ENCODE measurements around the gene ASL. TPM values are rescaled to one million over a fixed set of nuclear protein-coding genes. Genes with fewer than 3 reads are reported as not detected.

ASL gene
- polyA plus RNA-seq, 3 donors, result 29.7 to 51.6 (median 35.9) TPM

- WGBS (ENCODE audit: insufficient coverage), result 96% methylated on average over 3 of the region's 3 CpGs
- no peak overlapping the region for H3K4me2 ChIP-seq (replicated peaks; ENCODE audit: extremely low read depth, low read length, poor library complexity, severe bottlenecking)
- peaks cover 52% of the 10 kb centered on the region for H4K20me1 ChIP-seq (ENCODE audit: insufficient read depth, low read length)
- no peak for DNase-seq
- no peak for TF ChIP-seq CTCF (IDR thresholded peaks at IDR 0.05)
- H3K4me3 ChIP-seq (replicated peaks in 1 of 3; ENCODE audit: low read depth in 2 of 3, low read length in 3 of 3), result no peak overlapping the region
- Mint-ChIP-seq H3K4me1 (no peaks in the 10 kb centered on the region), H3K27ac (peak overlapping the region in 3 of 7 donors; percentile 15 to 46 (median 43)), H3K9me3 (no peaks in the 10 kb centered on the region), H3K4me3 (no peak overlapping the region), H3K36me3 (peaks cover 82 to 97% of the 10 kb centered on the region in 2 donors), H3K27me3 (ENCODE audit: low read depth in 3 of 3) (no peaks in the 10 kb centered on the region)
- intact Hi-C loops (cut with micrococcal nuclease), result no loop called here
- H3K36me3 ChIP-seq (replicated peaks in 1 of 2; ENCODE audit: control insufficient read depth in 1 of 2, insufficient read depth in 2 of 2, low read length in 2 of 2), result peaks cover 83 to 96% of the 10 kb centered on the region in 2 donors
- peaks cover 26% of the 10 kb centered on the region for H3K79me2 ChIP-seq (ENCODE audit: insufficient read depth, low read length)
- H3K9ac ChIP-seq (ENCODE audit: insufficient read depth, low read length, poor library complexity, severe bottlenecking), result no peak overlapping the region
- no peaks in the 10 kb centered on the region for H3K9me3 ChIP-seq (replicated peaks in 1 of 2; ENCODE audit: control insufficient read depth in 1 of 2, insufficient read depth in 1 of 2, low read length in 2 of 2)
- H3K27me3 ChIP-seq (ENCODE audit: control insufficient read depth in 2 of 2, insufficient read depth in 2 of 2, low read length in 2 of 2), result no peaks in the 10 kb centered on the region
- H3K4me1 ChIP-seq (ENCODE audit: control insufficient read depth in 1 of 2, insufficient read depth in 2 of 2, low read length in 2 of 2), result no peaks in the 10 kb centered on the region
- H3K27ac ChIP-seq (ENCODE audit: low read depth in 1 of 2, low read length in 2 of 2), result no peak overlapping the region
- H2AFZ ChIP-seq (ENCODE audit: insufficient read depth, low read depth, low read length, poor library complexity, severe bottlenecking), result no peak overlapping the region
Observed at GRCh38 chr7:66142334-66142733, 66.7 kb downstream of the ASL start.

- Mint-ChIP-seq H3K36me3 (peaks cover 76 to 98% of the 10 kb centered on the region in 2 donors), H3K27ac (peak overlapping the region in 2 of 7 donors; percentile 31 to 33), H3K4me3 (no peak overlapping the region), H3K27me3 (ENCODE audit: low read depth in 3 of 3) (no peaks in the 10 kb centered on the region), H3K9me3 (no peaks in the 10 kb centered on the region), H3K4me1 (no peaks in the 10 kb centered on the region)
- no peaks in the 10 kb centered on the region for H3K27me3 ChIP-seq (ENCODE audit: control insufficient read depth in 2 of 2, insufficient read depth in 2 of 2, low read length in 2 of 2)
- DNase-seq, result no peak
- no peak overlapping the region for H3K9ac ChIP-seq (ENCODE audit: insufficient read depth, low read length, poor library complexity, severe bottlenecking)
- peaks cover 81 to 96% of the 10 kb centered on the region in 2 donors for H3K36me3 ChIP-seq (replicated peaks in 1 of 2; ENCODE audit: control insufficient read depth in 1 of 2, insufficient read depth in 2 of 2, low read length in 2 of 2)
- peaks cover 49% of the 10 kb centered on the region for H4K20me1 ChIP-seq (ENCODE audit: insufficient read depth, low read length)
- no peak overlapping the region for H2AFZ ChIP-seq (ENCODE audit: insufficient read depth, low read depth, low read length, poor library complexity, severe bottlenecking)
- H3K9me3 ChIP-seq (replicated peaks in 1 of 2; ENCODE audit: control insufficient read depth in 1 of 2, insufficient read depth in 1 of 2, low read length in 2 of 2), result no peaks in the 10 kb centered on the region
- no peak for TF ChIP-seq CTCF (IDR thresholded peaks at IDR 0.05)
- peak overlapping the region in 1 of 2 donors; percentile 26 for H3K27ac ChIP-seq (ENCODE audit: low read depth in 1 of 2, low read length in 2 of 2)
- H3K4me1 ChIP-seq (ENCODE audit: control insufficient read depth in 1 of 2, insufficient read depth in 2 of 2, low read length in 2 of 2), result no peaks in the 10 kb centered on the region
- intact Hi-C loops (cut with micrococcal nuclease), result no loop called here
- no peak overlapping the region for H3K4me3 ChIP-seq (replicated peaks in 1 of 3; ENCODE audit: low read depth in 2 of 3, low read length in 3 of 3)
- no peak overlapping the region for H3K4me2 ChIP-seq (replicated peaks; ENCODE audit: extremely low read depth, low read length, poor library complexity, severe bottlenecking)
- H3K79me2 ChIP-seq (ENCODE audit: insufficient read depth, low read length), result peaks cover 19% of the 10 kb centered on the region
- WGBS (ENCODE audit: insufficient coverage), result 88% methylated on average over 5 of the region's 5 CpGs
Observed at GRCh38 chr7:66142996-66143395, 67.4 kb downstream of the ASL start.

Other genes with a start within 250 kb of the ASL start
- 1 to 10 TPM; 1.9 to 3.2 (median 2.7) TPM for gene VKORC1L1, start 202.7 kb upstream of the ASL start, polyA plus RNA-seq
- 100 to 1,000 TPM; 113 to 121 (median 115) TPM for gene GUSB, start 93.6 kb upstream of the ASL start, polyA plus RNA-seq
- gene CRCP, start 39.0 kb downstream of the ASL start, polyA plus RNA-seq, result 10 to 100 TPM; 14.0 to 19.9 (median 15.5) TPM
- 1 to 10 TPM in 2 of 3 donors, under 1 TPM in 1; 0.54 to 4.8 (median 4.2) TPM for gene TPST1, start 129.5 kb downstream of the ASL start, polyA plus RNA-seq